ENCODE data around the gene ZCWPW1.

DNA sequence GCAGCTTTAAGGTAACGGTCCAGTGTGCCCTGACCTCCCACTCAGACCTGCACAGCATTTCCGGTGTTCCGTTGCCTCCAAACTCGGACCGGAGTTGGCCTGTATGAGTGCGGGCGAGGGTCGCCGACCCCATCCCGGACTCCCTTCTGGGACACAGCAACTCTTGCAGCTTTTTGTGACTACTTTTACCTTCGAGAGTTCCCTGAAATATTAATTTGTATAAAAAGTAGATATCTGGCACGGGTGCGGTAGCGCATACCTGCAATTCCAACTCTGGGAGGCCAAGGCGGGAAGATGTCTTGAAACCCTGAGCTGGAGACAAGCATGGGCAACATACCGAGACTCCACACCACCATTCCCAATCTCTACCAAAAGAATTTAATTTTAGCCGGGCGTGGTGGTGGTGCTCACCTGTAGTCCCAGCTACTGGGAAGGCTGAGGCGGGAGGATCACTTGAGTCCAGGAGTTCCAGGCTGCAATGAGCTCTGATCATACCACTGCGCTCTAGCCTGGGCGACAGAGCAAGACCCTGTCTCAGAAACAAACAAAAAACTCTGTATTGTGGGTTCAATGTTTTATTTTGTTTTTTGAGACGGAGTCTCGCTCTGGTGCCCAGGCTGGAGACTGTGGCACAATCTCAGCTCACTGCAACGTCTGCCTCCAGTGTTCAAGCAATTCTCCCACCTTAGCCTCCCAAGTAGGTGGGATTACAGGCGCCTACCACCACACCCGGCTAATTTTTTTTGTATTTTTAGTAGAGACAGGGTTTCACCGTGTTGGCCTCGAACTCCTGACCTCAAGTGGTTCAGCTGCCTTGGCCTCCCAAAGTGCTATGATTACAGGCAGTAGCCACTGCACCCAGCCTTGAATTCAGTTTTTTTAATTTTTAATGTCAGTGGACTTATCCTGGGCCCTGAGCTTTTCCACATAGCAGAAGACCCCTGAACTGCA lies 8.9 kb upstream of the ZCWPW1 start:
- TF ChIP-seq, protein P1, sequence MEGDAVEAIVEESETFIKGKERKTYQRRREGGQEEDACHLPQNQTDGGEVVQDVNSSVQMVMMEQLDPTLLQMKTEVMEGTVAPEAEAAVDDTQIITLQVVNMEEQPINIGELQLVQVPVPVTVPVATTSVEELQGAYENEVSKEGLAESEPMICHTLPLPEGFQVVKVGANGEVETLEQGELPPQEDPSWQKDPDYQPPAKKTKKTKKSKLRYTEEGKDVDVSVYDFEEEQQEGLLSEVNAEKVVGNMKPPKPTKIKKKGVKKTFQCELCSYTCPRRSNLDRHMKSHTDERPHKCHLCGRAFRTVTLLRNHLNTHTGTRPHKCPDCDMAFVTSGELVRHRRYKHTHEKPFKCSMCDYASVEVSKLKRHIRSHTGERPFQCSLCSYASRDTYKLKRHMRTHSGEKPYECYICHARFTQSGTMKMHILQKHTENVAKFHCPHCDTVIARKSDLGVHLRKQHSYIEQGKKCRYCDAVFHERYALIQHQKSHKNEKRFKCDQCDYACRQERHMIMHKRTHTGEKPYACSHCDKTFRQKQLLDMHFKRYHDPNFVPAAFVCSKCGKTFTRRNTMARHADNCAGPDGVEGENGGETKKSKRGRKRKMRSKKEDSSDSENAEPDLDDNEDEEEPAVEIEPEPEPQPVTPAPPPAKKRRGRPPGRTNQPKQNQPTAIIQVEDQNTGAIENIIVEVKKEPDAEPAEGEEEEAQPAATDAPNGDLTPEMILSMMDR (IDR thresholded peaks at IDR 0.05) = no peak
- TF ChIP-seq EZH2 (IDR thresholded peaks at IDR 0.05; ENCODE audit: borderline replicate concordance, insufficient read depth, low read depth, low read length, poor library complexity, severe bottlenecking) = no peak

Data from B cell (primary cell).